ENCODE data around the gene CORO6.

DNA sequence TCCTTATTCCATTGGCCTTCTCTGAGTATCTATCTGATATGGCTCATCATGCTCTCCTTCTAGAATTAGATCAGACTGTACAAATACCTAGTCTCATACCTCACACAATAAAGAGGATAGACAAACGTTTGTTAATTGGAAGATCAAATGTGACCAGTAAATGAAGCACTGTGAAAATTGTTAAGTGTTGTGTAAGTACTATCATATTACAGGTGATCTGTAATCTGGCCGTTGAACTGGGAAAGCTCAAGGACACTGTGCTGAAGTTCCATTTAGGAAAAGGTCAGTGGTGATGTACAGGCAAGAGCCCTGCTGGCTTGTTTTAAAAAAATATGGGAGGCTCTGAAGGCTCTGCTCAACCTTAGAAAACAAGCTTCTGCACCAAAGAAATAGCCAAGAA is 38.5 kb upstream of the CORO6 start:
- TF ChIP-seq EP300 (IDR thresholded peaks at IDR 0.05; ENCODE audit: borderline replicate concordance): no peak
- TF ChIP-seq, protein P1, sequence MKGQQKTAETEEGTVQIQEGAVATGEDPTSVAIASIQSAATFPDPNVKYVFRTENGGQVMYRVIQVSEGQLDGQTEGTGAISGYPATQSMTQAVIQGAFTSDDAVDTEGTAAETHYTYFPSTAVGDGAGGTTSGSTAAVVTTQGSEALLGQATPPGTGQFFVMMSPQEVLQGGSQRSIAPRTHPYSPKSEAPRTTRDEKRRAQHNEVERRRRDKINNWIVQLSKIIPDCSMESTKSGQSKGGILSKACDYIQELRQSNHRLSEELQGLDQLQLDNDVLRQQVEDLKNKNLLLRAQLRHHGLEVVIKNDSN (IDR thresholded peaks at IDR 0.05): no peak
- no peak for TF ChIP-seq RAD21 (IDR thresholded peaks at IDR 0.05; ENCODE audit: low read depth)
- no peak for TF ChIP-seq TAF1 (IDR thresholded peaks at IDR 0.05; ENCODE audit: low read depth)
- TF ChIP-seq NFIC (IDR thresholded peaks at IDR 0.05): no peak
- TF ChIP-seq EGR1 (IDR thresholded peaks at IDR 0.05): no peak
- TF ChIP-seq, protein P2, sequence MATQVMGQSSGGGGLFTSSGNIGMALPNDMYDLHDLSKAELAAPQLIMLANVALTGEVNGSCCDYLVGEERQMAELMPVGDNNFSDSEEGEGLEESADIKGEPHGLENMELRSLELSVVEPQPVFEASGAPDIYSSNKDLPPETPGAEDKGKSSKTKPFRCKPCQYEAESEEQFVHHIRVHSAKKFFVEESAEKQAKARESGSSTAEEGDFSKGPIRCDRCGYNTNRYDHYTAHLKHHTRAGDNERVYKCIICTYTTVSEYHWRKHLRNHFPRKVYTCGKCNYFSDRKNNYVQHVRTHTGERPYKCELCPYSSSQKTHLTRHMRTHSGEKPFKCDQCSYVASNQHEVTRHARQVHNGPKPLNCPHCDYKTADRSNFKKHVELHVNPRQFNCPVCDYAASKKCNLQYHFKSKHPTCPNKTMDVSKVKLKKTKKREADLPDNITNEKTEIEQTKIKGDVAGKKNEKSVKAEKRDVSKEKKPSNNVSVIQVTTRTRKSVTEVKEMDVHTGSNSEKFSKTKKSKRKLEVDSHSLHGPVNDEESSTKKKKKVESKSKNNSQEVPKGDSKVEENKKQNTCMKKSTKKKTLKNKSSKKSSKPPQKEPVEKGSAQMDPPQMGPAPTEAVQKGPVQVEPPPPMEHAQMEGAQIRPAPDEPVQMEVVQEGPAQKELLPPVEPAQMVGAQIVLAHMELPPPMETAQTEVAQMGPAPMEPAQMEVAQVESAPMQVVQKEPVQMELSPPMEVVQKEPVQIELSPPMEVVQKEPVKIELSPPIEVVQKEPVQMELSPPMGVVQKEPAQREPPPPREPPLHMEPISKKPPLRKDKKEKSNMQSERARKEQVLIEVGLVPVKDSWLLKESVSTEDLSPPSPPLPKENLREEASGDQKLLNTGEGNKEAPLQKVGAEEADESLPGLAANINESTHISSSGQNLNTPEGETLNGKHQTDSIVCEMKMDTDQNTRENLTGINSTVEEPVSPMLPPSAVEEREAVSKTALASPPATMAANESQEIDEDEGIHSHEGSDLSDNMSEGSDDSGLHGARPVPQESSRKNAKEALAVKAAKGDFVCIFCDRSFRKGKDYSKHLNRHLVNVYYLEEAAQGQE (IDR thresholded peaks at IDR 0.05; ENCODE audit: low read depth): no peak
- TF ChIP-seq, protein P3, sequence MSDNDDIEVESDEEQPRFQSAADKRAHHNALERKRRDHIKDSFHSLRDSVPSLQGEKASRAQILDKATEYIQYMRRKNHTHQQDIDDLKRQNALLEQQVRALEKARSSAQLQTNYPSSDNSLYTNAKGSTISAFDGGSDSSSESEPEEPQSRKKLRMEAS (IDR thresholded peaks at IDR 0.05): no peak
- 0 out of 2 replicates have a peak, but pooled peaks have one; percentile 10 for TF ChIP-seq CEBPB (IDR thresholded peaks at IDR 0.05)
- TF ChIP-seq CREB1 (IDR thresholded peaks at IDR 0.05; ENCODE audit: low read depth): no peak
- TF ChIP-seq TEAD4 (IDR thresholded peaks at IDR 0.05): no peak

Measured in Ishikawa (cell line).